ENCODE data around the gene ANGEL1. TPM values are rescaled to one million over a fixed set of nuclear protein-coding genes. Genes with fewer than 3 reads are reported as not detected.
A peak's percentile ranks its signal among the peaks of the same experiment; 100 is the strongest.

Gene ANGEL1
- total RNA-seq, 4 donors from 2014 or later: 5.7 to 15.3 (median 11.5) TPM

DNA sequence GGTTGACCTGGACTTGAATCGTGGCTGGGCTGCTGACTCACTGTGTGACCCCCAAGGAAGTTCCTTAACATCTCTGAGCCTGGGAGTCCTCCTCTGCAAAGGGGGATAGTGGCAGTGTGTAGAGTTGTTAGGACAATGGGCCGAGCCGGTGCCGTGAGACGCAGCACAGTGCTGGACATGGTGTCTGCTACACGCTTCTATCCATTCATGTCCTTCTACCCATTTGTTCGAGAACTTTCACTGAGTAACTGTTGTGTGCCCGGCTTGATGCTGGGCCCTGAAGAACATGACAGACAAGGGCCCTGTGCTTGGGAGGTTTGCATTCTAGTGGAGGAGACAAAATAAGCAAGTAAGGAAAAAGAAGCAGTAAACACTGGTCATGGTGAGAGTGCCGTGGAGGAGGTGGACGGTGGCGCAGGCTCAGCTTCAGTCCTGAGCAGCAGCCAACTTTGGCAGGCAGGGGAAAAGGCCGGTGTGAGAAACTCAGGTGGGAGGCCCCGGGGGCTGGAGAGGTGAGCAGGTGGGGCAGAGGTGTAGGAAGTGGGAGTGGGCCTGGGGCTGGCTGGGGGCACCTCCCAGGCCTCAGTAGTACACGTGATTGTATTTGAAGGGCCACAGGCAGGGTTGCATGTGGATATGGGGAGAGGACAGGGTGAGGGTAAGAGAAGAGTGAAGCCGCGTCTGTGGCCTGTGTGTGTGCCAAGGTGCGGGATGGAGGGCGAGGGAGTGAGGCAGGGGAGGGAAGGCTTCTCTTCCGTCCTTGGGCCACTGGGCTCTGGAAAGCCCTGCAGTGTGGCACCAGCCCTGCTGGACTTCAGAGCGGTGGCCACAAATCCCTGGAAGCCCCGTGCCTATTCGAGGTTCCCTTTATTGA, 37.6 kb downstream of the ANGEL1 start:
- 85% methylated on average over 22 of the region's 22 CpGs for WGBS, 2 donors
- no peak overlapping the region for H3K4me3 ChIP-seq (ENCODE audit: low read depth, poor library complexity, severe bottlenecking)
- TF ChIP-seq, protein P1, sequence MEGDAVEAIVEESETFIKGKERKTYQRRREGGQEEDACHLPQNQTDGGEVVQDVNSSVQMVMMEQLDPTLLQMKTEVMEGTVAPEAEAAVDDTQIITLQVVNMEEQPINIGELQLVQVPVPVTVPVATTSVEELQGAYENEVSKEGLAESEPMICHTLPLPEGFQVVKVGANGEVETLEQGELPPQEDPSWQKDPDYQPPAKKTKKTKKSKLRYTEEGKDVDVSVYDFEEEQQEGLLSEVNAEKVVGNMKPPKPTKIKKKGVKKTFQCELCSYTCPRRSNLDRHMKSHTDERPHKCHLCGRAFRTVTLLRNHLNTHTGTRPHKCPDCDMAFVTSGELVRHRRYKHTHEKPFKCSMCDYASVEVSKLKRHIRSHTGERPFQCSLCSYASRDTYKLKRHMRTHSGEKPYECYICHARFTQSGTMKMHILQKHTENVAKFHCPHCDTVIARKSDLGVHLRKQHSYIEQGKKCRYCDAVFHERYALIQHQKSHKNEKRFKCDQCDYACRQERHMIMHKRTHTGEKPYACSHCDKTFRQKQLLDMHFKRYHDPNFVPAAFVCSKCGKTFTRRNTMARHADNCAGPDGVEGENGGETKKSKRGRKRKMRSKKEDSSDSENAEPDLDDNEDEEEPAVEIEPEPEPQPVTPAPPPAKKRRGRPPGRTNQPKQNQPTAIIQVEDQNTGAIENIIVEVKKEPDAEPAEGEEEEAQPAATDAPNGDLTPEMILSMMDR (IDR thresholded peaks at IDR 0.05): no peak
- TF ChIP-seq POLR2A (IDR thresholded peaks at IDR 0.05): no peak
- intact Hi-C loops (cut with DNase I; ENCODE audit: low total_unique reads): no loop called here
- DNase-seq (ENCODE audit: low spot score in 2 of 2): peak in 1 of 2 donors; percentile 81

DNA sequence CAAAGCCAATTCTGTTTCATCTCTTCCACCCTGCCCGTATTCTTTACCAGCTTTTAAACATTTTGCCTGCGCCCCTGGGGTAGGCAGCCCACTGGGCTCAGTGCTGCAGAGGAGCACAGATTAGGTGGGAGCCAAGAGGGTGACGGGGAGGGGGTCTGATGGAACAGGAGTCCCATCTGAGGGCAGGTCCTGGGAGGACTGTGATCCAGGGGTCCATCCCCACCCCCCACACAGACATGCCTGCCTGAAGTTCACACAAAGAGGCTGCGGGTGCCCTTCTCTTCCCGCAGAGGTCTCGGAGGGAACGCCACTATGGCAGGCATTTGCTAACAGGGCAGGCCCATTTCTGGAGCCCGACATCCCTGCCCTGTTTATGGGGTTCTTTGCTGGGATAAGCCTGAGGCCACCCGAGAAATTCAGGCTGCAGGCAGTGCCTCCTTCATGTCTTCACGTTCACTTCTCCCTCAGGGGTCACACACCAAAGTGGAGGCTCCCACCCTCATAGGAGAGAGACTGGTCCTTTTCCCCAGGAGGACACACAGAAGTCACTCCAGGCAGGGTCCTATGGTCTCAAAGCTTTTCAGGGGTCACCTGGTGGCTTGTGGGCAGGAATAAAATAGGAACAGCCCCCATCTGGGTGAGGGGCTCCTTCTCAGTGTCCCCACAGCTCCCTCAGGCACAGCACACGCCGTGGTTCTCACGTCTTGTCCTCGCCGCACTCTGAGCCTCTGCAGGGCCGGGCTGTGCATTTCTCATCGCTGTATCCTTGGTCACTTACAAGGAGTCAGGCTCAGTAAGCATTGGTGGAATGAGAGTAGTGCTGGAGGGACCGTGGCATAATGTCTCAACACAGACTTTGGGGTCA, 38.5 kb downstream of the ANGEL1 start:
- 78 to 83% methylated on average over 11 to 18 of the region's 18 CpGs for WGBS, 2 donors
- no peak for TF ChIP-seq POLR2A (IDR thresholded peaks at IDR 0.05)
- TF ChIP-seq, protein P1 (IDR thresholded peaks at IDR 0.05): no peak

DNA sequence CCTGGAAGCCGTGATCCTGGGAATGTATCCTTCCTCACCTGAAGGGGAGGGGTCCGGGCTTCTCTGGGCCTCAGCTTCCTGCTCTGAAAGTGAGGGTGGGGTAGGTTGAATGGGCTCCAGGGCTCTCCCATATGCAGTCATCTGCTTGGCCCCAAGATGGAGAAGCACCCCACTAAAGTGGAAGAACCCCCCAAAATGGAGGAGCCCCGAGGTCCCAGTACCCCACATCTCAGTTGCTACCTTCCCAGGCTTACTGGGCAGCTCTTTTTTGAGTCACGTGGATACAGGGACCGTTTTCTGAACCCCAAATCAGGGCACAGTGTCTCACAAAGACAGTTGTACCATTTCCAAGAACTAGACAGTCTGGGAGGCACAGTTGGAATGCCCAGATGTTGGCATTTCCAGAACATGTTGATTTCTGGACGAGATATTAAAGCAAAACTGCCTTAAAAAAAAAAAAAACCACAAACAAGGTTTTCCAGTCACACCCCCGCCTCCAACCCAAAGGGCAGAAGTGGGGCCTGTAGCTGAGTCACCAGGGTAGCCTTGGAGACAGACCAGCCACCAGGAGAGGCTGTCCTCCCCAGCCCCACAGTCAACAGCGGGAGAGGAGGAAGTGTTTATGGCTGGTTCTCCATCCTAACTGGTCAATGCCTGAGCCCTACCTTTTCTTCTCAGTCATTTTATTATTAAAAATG, 39.3 kb downstream of the ANGEL1 start:
- WGBS, 2 donors: 21 to 40% methylated on average over 6 to 8 of the region's 8 CpGs
- peak; percentile 48 to 87 for DNase-seq (ENCODE audit: low spot score in 2 of 2)
- intact Hi-C loops (cut with DNase I; ENCODE audit: low total_unique reads): no loop called here
- H3K4me3 ChIP-seq (ENCODE audit: low read depth, poor library complexity, severe bottlenecking): no peak overlapping the region
- no peak for TF ChIP-seq POLR2A (IDR thresholded peaks at IDR 0.05)
- TF ChIP-seq, protein P1 (IDR thresholded peaks at IDR 0.05): no peak

More for the DNA sequence above, 38.5 kb downstream of the ANGEL1 start:
- DNase-seq (ENCODE audit: low spot score in 2 of 2): peak in 1 of 2 donors; percentile 68
- H3K4me3 ChIP-seq (ENCODE audit: low read depth, poor library complexity, severe bottlenecking): no peak overlapping the region
- intact Hi-C loops (cut with DNase I; ENCODE audit: low total_unique reads): no loop called here

DNA sequence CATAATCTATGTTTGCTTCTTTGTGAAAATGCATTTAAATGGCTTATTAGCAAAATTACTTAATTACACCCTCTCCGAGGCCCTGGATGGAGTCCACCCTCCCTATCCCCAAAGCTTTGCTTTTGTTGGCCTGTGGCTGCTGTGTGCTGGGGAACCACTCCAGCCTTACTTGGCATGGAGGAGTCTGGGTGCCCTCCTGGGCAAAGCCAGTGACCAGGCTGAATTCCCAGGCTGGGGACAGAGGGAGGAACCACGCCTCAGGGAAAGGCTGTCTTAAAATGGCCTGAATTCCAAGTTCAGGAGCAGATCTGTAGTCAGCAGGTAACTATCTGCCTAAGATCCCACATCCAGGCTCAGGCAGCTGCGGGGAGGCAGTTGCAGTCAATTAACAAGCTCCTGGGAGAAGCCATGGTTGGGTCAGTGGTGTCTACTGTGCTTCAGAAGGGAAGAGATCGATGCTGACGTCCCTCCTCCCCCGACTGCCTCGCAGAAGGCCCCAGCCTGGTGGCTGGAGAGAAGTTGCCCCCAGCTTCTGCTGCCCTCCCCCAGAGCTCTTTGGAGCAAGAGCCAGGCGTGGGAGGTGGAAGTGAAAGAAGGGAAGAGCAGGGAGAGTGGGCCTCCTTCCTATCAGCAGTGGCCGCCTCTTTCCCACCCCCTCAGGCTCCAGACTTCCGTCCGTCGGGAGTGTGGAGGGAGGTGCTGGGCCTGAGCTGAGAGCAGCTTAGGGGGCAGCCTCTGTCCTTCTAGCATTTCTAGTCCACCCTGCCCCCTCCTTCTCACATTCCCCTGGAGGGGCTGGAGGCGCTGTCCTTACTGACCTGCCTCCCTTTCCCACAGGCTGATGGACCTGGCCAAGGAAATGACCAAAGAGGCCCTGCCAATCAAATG, 40.1 kb downstream of the ANGEL1 start:
- WGBS, 2 donors: 66 to 67% methylated on average over 13 of the region's 13 CpGs
- H3K4me3 ChIP-seq (ENCODE audit: low read depth, poor library complexity, severe bottlenecking): no peak overlapping the region
- DNase-seq (ENCODE audit: low spot score in 2 of 2): peak in 1 of 2 donors; percentile 85

More for the DNA sequence above, 40.1 kb downstream of the ANGEL1 start:
- intact Hi-C loops (cut with DNase I; ENCODE audit: low total_unique reads): no loop called here
- no peak for TF ChIP-seq POLR2A (IDR thresholded peaks at IDR 0.05)
- TF ChIP-seq, protein P1 (IDR thresholded peaks at IDR 0.05): no peak

Measured in lower leg skin (tissue), 4 donors.